ENCODE data around the gene LRP8.

The LRP8 gene

DNA sequence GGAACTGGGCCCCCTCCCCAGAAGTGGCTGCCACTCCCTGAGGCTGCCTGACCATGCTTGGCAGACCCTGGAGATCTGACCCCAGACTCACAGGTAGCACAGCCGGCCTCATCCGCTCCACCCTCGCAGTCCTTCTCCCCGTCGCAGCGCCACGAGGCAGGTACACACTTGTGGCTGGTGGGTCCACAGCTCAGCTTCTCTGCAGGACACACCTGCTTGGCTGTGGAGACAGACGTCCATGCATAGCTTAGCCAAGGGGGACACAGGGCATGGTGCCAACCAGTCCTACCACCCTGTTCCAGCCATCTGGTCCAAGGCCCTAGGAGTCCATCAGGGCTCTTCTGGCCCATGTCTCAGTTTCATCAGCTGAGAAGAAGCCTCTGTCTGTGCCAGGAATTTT is 47.4 kb downstream of the LRP8 start:
- DNase-seq, result no peak

DNA sequence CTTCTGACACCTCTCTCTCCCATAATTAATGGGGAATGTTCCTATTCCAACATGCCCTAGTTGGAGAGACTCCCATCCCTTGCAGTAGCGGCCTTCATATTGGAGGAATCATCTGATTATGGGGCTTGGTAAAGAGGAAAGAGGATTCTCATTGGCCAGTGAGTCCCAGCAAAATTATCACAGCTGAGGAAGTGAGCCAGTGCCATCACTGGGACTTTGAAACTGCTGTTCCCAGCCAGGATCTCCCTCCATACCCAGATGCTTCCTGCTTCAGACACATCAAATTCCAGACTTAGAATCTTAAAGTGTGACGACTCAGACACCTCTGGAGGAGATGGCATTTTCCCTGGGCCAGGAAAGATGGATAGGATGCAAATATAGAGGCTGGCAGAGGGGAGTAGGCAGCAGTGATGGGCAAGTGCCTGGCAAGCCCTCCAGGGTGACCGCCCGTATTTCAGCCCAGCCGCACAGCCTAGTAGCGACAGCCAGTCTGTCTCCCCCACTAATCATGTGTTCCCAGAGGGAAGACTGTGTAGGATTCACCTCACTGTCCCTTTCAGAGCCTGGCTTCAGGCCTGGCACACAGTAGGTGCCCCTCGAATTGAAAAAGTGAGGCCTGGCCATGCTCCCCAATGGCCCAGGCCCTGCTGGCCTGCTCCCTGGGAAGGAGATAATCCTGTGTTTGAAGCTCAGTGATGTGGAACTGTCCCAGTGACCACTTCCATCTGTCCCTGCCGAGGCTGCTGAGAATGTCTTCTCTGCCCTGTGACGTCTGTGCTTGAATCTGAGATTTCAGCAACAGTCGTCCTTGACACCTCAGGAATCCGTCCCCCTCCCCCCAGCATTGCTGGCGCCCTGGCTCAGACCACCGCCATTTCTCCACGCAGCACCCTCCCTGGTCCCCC is 48.3 kb downstream of the LRP8 start:
- DNase-seq, result no peak

DNA sequence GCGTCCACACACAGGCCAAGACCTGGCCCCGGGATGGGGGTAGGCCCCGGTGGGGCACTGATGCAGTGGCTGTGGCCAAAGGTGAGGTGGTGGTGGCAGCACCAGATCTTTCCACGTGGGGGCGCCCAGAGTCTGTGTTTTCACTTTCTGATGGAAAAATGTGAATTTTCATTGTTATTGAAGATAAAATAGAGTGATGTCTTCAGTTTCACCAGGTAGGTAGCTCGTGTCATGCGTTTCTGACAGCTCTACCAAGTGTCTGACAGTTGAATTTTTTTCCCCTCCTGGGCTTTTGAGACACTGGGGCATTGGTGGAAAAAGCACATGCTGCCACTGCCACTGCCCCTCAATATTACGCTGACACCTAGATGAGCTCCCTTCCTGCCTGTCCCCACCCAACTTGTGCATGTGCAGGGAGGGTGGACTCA is 49.6 kb downstream of the LRP8 start:
- DNase-seq, result peak; percentile 86

DNA sequence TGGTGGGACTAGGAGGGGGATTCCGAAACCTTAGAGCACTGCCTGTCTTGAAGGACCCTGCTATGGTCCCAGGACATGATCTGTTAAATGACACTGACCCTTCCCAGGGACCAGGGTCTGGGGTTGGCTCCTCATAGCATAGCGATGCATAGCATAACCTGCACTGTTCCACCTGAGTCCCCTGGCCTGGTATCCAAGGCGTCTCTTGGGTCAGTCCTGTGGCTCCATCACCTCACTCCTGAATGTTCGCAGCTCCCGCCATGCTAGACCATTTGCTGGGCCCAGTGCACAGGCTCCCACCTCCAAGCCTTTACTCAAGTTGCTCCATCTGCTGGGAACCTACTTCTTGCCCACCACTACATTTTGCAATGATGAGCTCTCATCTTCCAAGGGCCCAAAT is 50.5 kb downstream of the LRP8 start:
- no peak for DNase-seq

DNA sequence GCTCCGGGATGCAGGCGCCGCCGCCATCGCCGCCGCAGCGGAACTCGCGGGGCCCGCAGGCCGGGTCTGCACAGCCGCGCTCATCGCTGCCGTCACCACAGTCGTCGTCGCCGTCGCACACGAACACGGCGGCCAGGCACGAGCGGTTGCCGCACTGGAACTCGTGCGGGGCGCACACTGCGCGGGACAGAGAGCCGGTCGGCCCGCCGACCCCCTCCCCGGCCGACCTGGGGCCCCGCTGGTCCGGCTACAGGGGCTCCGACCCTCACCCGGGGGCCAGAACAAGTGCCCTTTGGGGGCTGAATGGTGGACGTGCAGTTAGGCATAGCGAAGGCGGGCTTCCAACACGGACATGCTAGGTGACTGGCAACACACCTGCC is 51.0 kb downstream of the LRP8 start:
- DNase-seq, result no peak

DNA sequence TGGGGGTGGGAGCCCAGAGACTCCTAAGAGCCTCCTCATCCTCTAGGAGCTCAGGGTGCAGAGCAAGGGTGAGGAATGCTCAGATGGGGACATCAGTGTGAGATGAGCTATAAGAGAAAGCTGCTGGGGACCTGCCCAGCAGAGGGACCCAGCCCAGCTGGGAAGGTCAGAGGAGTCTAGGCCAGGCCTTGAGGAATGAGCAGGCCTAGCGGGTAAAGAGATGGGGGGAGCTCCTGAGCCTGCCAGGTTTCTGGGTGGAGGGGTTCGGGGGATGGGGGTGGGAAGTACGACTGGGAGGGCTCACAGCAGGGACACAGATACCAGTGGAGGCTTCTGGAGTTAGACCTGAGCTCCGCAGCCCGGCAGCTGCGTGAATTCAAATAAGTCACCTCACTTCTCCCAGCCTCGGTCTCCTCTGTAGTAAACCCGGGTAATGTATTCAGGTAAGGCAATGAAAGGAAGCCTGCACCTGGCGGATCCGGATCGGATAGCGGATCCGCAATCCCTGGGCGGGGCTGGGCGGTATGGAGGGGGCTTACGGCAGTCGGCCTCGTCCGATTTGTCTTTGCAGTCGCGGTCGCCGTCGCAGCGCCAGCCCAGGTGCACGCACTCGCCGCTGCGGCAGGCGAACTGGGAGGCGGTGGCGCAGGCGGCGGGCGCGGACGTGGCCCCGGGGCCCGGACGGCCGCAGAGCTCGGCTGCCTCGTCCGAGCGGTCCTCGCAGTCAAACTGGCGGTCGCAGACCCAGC is 51.5 kb downstream of the LRP8 start:
- no peak for DNase-seq

DNA sequence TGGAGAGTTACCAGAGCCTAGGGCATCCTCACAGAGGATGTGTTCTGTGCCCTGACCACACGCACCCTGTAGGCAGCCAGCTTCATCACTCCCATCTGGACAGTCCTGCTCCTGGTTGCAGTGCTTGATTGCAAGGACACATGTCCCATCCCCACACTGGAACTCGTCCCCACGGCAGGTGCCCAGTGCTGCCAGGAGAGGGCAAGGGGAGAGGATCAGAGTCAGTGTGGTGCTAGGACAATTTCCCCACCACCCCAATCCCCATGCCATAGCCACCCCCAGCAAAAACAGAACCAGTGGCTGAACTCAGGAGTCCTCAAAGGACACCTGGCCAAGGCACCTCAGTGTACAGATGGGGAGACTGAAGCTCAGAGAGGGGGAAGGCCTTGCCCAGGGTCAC is 52.3 kb downstream of the LRP8 start:
- DNase-seq, result no peak

DNA sequence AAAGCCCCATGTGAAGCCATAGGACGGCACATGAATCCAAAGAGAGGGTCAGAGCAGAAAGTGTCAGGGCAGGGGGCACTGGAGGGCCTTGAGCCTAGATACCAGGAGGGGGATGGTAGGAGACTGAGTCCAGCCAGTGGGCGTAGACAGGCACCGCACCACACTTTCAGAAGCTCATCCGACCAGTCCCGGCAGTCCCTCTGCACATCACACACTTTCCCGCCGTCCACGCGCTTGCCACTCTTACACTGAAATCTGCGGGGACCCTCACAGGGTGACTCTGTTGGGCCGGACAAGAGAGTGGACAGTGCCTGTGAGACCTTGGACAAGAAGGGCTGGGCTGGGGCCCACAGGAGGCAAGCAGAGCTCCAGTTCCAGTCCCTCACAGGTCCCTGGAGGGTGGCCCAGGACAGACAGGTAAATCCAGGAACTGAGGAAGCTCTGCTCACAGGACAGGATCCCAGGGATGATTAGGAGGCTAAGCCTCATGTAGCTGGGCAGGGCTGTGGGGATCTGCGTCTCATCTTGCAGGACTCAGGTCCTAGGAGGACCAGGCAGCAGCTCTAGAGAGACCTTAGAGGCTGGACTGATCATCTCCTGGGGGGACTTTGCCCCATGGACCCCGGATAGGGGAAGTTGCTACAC is 53.2 kb downstream of the LRP8 start:
- DNase-seq, result no peak

DNA sequence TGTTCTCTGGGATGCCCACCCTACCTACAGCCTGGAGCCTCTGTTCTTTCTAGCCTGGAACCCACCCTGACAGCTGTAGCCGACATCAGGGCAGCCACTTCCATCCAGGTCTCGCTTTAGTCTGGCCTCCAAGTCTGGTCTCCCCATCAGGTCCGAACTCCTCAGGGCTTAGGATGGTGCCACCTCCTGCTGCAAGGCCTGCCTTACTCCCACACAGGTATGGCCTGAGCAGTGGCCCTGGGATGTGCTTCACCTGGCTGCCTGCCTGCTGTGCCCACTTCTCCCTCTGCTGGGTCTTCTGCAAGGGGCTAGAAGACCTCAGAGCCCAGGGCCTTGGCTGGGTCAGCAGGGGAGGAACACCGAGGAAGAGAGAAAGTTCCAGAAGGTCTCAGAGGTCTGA is 53.8 kb downstream of the LRP8 start:
- DNase-seq, result no peak

DNA sequence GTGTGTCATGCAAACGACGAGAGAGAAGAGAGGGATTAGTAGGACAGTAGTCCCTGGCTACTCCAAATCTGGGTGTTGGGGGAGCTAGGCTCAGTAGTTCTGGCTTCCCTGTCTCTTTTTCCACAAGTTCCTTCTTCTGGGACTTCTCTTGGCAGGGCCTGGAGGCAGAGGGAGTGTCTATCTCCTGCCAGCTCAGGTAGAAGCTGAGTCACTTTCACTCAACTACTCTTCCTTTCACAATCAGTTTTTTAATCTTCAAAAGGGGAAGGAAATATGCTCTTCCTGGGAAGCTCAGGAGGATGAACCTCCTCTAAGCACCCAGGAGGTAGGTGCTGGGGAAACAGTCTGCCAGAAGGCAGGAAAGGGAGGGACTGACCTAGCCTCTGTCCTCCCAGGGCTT is 54.3 kb downstream of the LRP8 start:
- DNase-seq, result no peak

DNA sequence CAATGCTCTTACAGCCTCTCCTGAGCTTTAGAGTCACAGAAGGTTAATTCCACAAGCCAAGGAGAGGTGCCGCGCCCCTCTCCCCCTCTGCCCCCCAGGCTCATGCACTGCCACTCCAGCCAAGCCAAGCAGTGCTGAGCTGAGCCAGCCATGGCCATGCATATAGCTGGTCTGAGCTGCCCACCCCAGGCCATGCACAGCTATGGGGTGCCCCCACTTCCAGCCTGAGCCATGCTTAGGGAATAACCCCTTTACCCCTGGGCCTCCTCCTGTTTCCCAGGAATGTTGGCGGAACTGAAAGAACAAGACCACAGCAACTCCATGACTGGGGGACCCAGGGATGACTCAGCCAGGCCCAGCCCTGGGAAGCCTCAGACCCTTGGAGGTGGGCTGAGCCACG is 55.5 kb downstream of the LRP8 start:
- no peak for DNase-seq

DNA sequence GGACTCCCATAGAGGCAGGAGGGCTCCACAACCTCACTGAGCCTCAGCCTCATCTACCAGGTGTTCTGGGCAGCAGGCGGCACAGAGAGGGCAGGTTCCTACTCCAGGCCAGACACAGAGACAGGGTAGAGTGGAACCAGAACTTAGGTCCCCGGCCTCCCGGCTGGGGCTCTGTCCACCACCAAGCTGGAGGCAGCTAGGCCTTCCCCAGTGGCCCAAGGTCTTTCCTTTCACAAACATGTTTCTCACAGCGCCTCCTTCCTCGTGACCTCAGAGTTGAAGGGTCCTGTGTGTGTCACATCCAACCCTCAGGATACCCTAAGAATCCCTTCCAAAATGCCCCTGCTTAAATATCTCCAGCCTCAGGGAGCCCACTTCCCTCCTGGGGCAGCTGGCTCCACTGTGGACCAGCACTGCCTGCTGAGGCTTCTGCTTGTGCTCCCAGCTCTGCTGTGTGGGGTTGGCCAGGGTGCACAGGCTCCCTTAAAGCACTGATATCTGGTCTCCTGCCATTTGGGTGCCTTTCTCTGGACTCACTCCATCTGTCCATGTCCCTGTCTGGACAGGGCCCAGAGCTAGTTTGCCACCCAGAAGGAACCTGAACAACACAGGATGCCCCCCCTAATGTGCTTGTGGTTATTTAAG is 56.3 kb downstream of the LRP8 start:
- DNase-seq, result no peak

DNA sequence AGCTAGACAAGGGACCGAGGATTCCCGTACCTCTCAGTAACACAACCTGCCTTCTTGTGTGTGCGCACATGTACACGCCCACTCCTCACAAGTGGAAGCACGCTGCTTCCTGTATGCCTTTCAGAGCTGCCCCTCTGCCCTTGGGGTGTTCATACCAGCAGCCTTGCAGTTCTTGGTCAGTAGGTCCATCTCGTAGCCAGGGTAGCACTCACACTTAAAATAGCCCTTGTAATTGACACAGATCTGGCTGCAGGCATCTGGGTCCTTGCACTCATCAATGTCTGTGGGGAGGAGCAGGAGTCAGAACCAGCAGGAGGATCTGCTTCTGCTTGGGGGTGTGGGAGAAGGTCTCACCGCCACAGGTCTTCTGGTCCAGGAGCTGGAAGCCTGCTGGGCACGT is 57.0 kb downstream of the LRP8 start:
- DNase-seq, result no peak

DNA sequence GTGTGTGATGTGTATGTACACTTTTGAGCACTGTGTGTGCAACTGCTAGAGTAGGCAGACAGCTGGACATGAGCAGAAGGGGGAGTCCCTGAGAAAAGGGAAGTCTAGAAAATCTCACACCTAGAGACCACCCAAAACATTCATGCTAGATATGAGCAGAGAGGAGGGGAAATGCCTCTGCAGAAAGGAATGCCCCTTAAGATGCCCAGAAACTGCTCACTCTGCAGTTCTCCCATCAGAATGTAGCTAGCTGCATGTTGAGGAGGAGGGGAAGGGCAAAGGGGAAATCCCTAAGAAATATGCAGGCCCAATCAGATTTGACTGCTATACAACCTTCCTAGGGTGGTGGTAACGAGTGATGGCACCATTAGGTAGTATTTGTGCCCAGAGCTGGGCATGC is 57.8 kb downstream of the LRP8 start:
- DNase-seq, result no peak

DNA sequence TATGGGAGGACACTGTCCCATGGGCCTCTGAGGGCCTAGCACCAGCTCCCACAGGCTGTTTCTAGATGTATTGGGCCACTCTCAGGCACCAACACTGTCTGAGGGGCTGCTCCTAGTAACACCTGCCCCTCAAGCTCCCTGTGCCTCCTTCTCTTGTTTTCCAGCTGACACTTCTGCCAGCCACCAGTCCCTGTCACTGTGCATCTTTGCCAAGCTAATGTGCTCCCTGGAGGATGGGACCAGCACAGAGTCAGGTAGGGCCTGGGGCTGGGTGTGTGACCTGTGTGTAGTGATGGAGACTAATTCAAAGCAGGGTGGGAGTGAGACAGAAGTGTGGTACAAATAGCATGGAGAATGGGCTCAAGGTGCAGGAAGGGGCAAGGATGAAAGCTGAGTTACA is 60.1 kb downstream of the LRP8 start:
- peak; percentile 30 for DNase-seq

DNA sequence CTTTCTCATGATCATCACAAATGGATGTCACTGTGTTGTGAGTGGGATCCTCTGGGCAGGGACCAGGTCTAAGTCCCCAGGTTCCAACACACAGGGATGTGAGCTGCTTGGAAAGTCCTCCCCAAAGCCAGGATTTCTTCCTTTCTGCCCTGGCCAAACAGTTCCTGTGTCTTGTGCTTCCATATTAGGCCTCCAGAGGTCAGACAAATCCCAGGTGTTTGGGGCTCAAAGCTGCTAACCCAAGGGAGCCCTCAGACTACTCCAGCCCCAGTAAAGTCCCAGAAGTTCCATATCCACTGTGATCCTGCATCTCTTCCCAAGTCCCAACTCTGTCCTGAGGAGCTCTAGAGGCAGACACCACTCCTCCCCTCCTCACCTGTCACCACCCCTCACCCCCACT is 61.8 kb downstream of the LRP8 start:
- no peak for DNase-seq

DNA sequence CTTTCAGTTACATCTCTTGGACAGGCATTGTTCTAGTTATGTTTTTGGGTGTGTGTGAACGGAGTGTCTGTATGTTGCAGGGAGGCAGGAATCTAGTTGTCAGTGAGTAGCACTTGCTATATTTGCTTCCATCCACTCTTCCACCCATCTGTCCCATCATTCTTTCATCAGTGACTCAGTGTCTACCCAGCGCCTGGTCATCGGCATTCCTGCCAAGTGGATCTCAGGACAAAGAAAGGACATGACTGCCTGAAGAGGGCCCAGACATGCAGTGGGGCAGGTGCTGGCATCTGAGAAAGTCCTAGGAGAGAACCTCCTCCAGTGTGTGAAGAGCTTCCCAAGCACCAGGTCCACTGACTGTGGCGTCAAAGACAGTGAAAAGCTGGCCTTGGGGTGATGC is 62.3 kb downstream of the LRP8 start:
- DNase-seq, result no peak

DNA sequence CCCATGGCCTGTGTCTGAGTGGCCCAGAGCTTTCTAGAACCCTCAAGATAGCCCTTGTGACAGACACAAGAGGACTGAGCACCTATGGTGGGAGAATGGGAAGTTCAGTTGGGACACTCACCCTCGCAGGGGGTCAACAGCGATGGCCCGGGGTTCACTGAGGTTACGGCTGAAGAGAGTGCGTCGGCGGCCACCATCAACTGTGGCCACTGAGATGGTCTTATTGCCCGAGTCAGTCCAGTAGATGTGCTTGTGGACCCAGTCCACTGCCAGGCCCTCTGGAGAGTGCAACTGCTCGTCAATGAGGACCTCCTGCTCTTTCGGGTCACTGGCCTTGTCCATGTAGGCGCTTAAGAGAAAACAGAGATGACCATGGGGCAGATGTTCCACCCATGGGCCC is 63.8 kb downstream of the LRP8 start:
- DNase-seq, result no peak

DNA sequence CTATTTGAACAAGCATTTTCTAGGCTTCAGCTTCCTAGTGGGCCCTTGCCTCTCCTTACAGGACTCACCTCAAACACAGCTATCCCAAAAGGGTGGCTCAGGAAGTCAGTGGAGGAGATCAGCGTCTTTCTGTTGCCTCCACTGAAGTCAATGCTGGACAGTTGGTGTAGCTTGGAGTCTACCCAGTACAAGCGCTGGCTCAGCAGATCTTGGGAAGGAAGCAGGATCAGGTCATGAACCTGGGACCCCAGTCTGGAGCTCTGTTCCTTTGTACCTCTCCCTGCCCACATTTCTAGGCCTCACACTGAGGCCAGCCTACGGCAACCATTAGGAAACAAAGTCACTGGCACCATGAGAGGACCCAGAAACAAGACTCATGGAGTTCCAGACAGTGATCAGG is 65.9 kb downstream of the LRP8 start:
- no peak for DNase-seq

DNA sequence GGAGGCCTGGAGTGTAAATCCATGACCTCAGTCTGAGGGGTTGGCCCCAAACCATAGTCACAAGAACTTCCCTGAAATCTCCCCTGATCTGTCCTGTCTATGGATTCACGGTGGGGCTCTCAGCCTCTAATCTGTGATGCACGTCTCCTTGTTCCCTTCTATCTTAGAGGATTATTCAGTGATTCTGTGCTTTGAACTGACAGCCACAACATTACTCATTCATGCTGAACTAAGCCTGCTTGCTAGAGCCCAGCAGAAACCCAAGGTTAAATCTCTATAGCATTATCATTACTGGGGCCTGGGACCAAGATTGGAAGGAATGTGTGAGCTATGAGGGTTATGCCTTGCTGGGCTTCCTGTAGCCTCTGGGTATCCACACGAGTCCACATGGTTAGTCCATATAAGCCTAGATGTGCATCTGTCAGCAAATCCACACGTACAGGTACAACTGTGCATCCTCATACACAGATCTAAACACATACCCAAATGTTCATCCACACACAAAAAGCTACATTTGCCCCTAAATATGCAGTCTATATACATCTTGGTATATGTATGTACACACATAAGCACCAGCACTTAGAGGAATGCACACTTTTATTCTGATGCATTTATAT is 67.1 kb downstream of the LRP8 start:
- DNase-seq, result no peak

DNA sequence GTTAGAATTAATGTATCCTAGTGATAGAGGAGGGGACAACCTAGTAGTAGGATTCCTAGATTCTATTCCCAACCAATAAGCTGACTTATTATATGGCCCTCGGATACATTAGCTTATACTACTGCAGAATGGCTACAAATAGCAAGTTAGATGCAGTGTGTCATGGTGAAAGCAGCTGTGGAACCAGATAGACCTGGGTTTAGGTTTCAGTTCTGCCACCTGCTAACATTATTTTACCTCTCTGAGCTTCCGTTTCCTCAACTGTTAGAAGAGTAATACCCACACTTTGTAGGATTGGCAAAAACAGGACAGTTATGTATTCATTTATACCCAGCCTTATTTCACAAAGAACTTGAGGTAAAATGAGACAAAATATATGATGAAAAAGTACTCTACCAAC is 67.9 kb downstream of the LRP8 start:
- DNase-seq, result no peak

DNA sequence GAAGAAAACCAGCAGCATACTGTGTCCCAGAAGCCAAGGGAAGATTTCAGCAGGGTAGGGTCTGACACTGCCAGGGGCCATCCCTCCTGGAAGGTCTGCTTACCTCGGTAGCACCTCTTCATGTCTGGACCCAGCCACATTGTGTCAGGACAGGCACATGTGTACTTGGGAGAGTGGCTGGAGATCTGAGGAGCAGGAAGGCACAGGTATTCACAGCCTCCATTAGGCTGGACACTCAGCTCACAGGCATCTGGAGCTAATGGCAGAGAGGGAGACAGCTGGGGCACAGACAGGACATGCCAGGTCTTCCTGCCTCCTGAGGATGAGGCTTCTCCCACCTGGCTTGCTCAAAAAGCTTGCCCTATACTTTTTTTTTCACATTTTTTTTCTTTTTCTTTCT is 69.7 kb downstream of the LRP8 start:
- no peak for DNase-seq

Data from activated CD8-positive, alpha-beta memory T cell treated with anti-CD3 and anti-CD28 coated beads, Interleukin-2, amount 50 U/mL, for 48 hours (primary cell).